Measurements from ENCODE around the gene NEURL1.
"Not testable (repeated sequence)": the region's sequence is repeated elsewhere in the genome, so short reads cannot be mapped to it uniquely, and the experiment has no call there.

The NEURL1 gene

GRCh38 chr10:103501186-103501585 is 7.7 kb downstream of the NEURL1 start:
- no peak overlapping the region for H3K4me3 ChIP-seq (ENCODE audit: low read depth, low read length)
- DNase-seq (ENCODE audit: low read depth), result no peak
- no peak for TF ChIP-seq CTCF (IDR thresholded peaks at IDR 0.05; ENCODE audit: control insufficient read depth, extremely low read depth, insufficient read depth)

GRCh38 chr10:103502849-103503660 is 9.6 kb downstream of the NEURL1 start:
- no peak overlapping the region for H3K4me3 ChIP-seq (ENCODE audit: low read depth, low read length)
- no peak for TF ChIP-seq CTCF (IDR thresholded peaks at IDR 0.05; ENCODE audit: control insufficient read depth, extremely low read depth, insufficient read depth)
- DNase-seq (ENCODE audit: low read depth), result no peak

- DNase-seq (ENCODE audit: low read depth); H3K4me3 ChIP-seq (ENCODE audit: low read depth, low read length): not testable (repeated sequence)
These were observed 10.3 kb downstream of the NEURL1 start for GRCh38 chr10:103503777-103504176.

- H3K4me3 ChIP-seq (ENCODE audit: low read depth, low read length), result no peak overlapping the region
- no peak for TF ChIP-seq CTCF (IDR thresholded peaks at IDR 0.05; ENCODE audit: control insufficient read depth, extremely low read depth, insufficient read depth)
- no peak for DNase-seq (ENCODE audit: low read depth)
These were observed 10.8 kb downstream of the NEURL1 start for GRCh38 chr10:103504181-103504783.

GRCh38 chr10:103506061-103506460 is 12.6 kb downstream of the NEURL1 start:
- H3K4me3 ChIP-seq (ENCODE audit: low read depth, low read length), result no peak overlapping the region
- DNase-seq (ENCODE audit: low read depth), result no peak
- TF ChIP-seq CTCF (IDR thresholded peaks at IDR 0.05; ENCODE audit: control insufficient read depth, extremely low read depth, insufficient read depth), result no peak

GRCh38 chr10:103507235-103508191 is 14.0 kb downstream of the NEURL1 start:
- DNase-seq (ENCODE audit: low read depth), result no peak
- no peak for TF ChIP-seq CTCF (IDR thresholded peaks at IDR 0.05; ENCODE audit: control insufficient read depth, extremely low read depth, insufficient read depth)
- no peak overlapping the region for H3K4me3 ChIP-seq (ENCODE audit: low read depth, low read length)

Measured in LNCaP clone FGC (cell line).